ENCODE data around the gene EXOC6.

The EXOC6 gene

GRCh38 chr10:92918603-92919002, 70.3 kb downstream of the EXOC6 start:
- Histone ChIP-seq H3K36me3 (ENCODE audit: insufficient read depth) (no peaks in the 10 kb centered on the region), H3K4me2 (no peak overlapping the region), H2AFZ (ENCODE audit: low read depth) (no peak overlapping the region), H3K9ac (no peak overlapping the region), H4K20me1 (ENCODE audit: insufficient read depth) (no peaks in the 10 kb centered on the region), H3K27me3 (ENCODE audit: insufficient read depth, low read depth) (no peaks in the 10 kb centered on the region), H3K4me1 (ENCODE audit: low read depth, poor library complexity, severe bottlenecking) (peaks cover 10% of the 10 kb centered on the region), H3K27ac (no peak overlapping the region), H3K79me2 (ENCODE audit: insufficient read depth, low read depth) (no peaks in the 10 kb centered on the region), H3K4me3 (IDR thresholded peaks at IDR 0.05; ENCODE audit: insufficient read depth, low read depth, low read length) (no peak overlapping the region)
- no peak for TF ChIP-seq CTCF (conservative IDR thresholded peaks at IDR 0.05; ENCODE audit: low read depth, low read length)

GRCh38 chr10:92920866-92921265, 72.5 kb downstream of the EXOC6 start:
- no peak overlapping the region for H3K9ac ChIP-seq
- no peak overlapping the region for H3K27ac ChIP-seq
- no peaks in the 10 kb centered on the region for H3K79me2 ChIP-seq (ENCODE audit: insufficient read depth, low read depth)
- no peaks in the 10 kb centered on the region for H3K36me3 ChIP-seq (ENCODE audit: insufficient read depth)
- no peak overlapping the region for H2AFZ ChIP-seq (ENCODE audit: low read depth)
- TF ChIP-seq CTCF (conservative IDR thresholded peaks at IDR 0.05; ENCODE audit: low read depth, low read length) = no peak
- no peaks in the 10 kb centered on the region for H4K20me1 ChIP-seq (ENCODE audit: insufficient read depth)
- H3K27me3 ChIP-seq (ENCODE audit: insufficient read depth, low read depth) = no peaks in the 10 kb centered on the region
- H3K4me2 ChIP-seq = no peak overlapping the region
- H3K4me3 ChIP-seq (IDR thresholded peaks at IDR 0.05; ENCODE audit: insufficient read depth, low read depth, low read length) = no peak overlapping the region
- no peaks in the 10 kb centered on the region for H3K4me1 ChIP-seq (ENCODE audit: low read depth, poor library complexity, severe bottlenecking)

GRCh38 chr10:92923416-92923815, 75.1 kb downstream of the EXOC6 start:
- no peak overlapping the region for H3K27ac ChIP-seq
- no peak overlapping the region for H2AFZ ChIP-seq (ENCODE audit: low read depth)
- no peak overlapping the region for H3K9ac ChIP-seq
- H3K4me1 ChIP-seq (ENCODE audit: low read depth, poor library complexity, severe bottlenecking) = no peaks in the 10 kb centered on the region
- no peaks in the 10 kb centered on the region for H3K79me2 ChIP-seq (ENCODE audit: insufficient read depth, low read depth)
- no peak overlapping the region for H3K4me3 ChIP-seq (IDR thresholded peaks at IDR 0.05; ENCODE audit: insufficient read depth, low read depth, low read length)
- no peak overlapping the region for H3K4me2 ChIP-seq
- no peaks in the 10 kb centered on the region for H4K20me1 ChIP-seq (ENCODE audit: insufficient read depth)
- H3K27me3 ChIP-seq (ENCODE audit: insufficient read depth, low read depth) = no peaks in the 10 kb centered on the region
- H3K36me3 ChIP-seq (ENCODE audit: insufficient read depth) = no peaks in the 10 kb centered on the region
- TF ChIP-seq CTCF (conservative IDR thresholded peaks at IDR 0.05; ENCODE audit: low read depth, low read length) = no peak

- no peak overlapping the region for H3K4me3 ChIP-seq (IDR thresholded peaks at IDR 0.05; ENCODE audit: insufficient read depth, low read depth, low read length)
- H3K79me2 ChIP-seq (ENCODE audit: insufficient read depth, low read depth) = no peaks in the 10 kb centered on the region
- H3K4me2 ChIP-seq = no peak overlapping the region
- no peak for TF ChIP-seq CTCF (conservative IDR thresholded peaks at IDR 0.05; ENCODE audit: low read depth, low read length)
- H2AFZ ChIP-seq (ENCODE audit: low read depth) = no peak overlapping the region
- no peaks in the 10 kb centered on the region for H3K27me3 ChIP-seq (ENCODE audit: insufficient read depth, low read depth)
- H3K4me1 ChIP-seq (ENCODE audit: low read depth, poor library complexity, severe bottlenecking) = no peaks in the 10 kb centered on the region
- H4K20me1 ChIP-seq (ENCODE audit: insufficient read depth) = no peaks in the 10 kb centered on the region
- H3K9ac ChIP-seq = no peak overlapping the region
- no peaks in the 10 kb centered on the region for H3K36me3 ChIP-seq (ENCODE audit: insufficient read depth)
- no peak overlapping the region for H3K27ac ChIP-seq
These were observed 81.6 kb downstream of the EXOC6 start for GRCh38 chr10:92929896-92930295.

GRCh38 chr10:92931597-92931996, 83.3 kb downstream of the EXOC6 start:
- Histone ChIP-seq H3K9ac (no peak overlapping the region), H2AFZ (ENCODE audit: low read depth) (no peak overlapping the region), H3K27ac (no peak overlapping the region), H3K27me3 (ENCODE audit: insufficient read depth, low read depth) (no peaks in the 10 kb centered on the region), H3K4me2 (no peak overlapping the region), H3K36me3 (ENCODE audit: insufficient read depth) (no peaks in the 10 kb centered on the region), H3K4me3 (IDR thresholded peaks at IDR 0.05; ENCODE audit: insufficient read depth, low read depth, low read length) (no peak overlapping the region), H3K79me2 (ENCODE audit: insufficient read depth, low read depth) (no peaks in the 10 kb centered on the region), H3K4me1 (ENCODE audit: low read depth, poor library complexity, severe bottlenecking) (no peaks in the 10 kb centered on the region), H4K20me1 (ENCODE audit: insufficient read depth) (no peaks in the 10 kb centered on the region)
- TF ChIP-seq CTCF (conservative IDR thresholded peaks at IDR 0.05; ENCODE audit: low read depth, low read length) = no peak

Data from KMS-11 (cell line).